GM19452 (cell line): ENCODE data around the gene AFAP1L1.
"Not testable (repeated sequence)": the region's sequence is repeated elsewhere in the genome, so short reads cannot be mapped to it uniquely, and the experiment has no call there.

Experiments
- ATAC-seq: cut with Tn5 transposase; IDR thresholded peaks from one replicate; pipeline ENCODE4 v1.9.1; 2021; ENCODE audit not compliant: unreplicated experiment

The AFAP1L1 gene

DNA sequence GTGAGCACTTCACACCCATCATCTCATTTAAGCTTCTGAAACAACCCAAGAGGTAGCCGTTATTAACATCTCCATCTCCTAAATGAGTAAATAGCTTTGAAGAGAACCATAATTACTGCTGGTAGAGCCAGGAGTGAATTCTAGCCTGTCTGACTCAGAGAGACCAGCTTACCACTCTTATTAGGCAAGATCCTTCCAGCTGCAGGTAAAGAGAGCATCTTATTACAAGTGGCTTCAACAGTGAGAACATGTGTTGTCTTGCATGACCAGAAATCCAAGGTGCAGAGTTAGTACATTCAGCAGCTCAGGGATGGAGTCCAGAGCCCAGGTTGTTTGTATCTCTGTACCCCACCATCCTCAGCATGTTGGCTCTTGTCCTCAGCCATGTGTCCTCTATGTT, 10.9 kb upstream of the AFAP1L1 start:
- no peak for ATAC-seq

DNA sequence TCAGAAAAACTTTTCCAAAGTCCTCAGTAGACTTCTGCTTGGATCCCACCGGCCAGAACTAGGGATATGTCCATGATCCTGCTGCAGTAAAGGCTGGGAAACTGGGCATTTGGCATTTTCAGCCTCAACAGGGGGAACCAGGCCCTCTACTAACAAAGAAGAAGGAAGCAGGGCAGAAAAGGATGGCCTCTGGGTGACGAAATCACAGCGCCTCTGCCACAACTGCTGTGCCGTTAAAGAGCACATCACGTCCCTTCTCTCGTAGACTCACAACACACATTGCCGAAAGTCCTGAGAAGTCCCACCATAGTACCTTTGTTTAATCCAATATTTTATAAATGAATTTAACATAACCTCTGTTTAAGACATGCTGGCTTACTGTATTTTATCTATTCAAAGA, 10.4 kb upstream of the AFAP1L1 start:
- ATAC-seq, result no peak

DNA sequence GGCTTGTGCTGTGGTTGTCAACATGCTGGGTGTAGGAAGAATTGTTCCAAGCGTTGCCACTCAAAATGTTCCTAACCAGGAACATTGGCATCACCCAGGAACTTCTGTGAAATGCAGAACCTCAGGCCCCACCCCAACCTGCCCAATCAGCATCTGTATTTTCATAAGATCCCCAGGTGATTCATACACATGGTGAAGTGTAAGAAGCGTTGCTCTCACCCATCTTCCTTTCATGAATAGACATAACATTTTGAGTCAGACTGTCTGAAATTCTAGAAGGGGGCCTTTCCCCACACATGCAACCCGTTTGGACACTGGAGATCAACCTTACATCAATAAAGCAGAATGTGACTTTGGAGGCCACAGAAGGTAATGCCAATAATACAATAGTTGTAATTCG, 9.3 kb upstream of the AFAP1L1 start:
- ATAC-seq, result no peak

DNA sequence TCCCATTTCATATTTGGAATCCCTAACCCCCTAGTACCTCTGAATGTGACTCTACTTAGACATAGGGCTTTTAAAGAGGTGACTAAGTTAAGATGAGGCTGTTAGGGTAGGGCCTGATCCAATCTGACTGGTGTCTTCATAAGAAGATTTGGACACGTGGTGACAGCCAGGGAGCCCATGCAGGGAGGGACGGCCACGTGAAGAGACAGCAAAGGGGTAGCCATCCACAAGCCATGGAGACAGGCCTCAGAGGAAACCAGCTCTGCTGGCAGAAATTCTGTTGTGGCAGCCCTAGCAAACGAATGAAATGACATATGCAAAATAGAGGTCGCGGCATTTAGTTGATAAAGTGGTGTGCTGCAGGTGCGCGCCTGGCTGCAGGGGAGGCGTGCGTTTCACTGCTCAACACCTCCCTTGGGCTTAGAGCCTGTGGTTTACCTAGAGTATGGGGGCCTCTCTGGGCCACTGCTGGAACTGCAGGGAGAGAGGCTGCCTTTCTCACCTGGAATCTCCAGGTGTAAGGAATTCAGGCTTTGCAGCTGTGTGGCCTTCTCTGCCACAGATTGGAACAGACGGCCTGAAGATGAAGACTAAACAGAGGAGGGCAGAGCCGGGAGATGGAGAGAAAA, 7.1 kb upstream of the AFAP1L1 start:
- ATAC-seq, result peak; percentile 88

DNA sequence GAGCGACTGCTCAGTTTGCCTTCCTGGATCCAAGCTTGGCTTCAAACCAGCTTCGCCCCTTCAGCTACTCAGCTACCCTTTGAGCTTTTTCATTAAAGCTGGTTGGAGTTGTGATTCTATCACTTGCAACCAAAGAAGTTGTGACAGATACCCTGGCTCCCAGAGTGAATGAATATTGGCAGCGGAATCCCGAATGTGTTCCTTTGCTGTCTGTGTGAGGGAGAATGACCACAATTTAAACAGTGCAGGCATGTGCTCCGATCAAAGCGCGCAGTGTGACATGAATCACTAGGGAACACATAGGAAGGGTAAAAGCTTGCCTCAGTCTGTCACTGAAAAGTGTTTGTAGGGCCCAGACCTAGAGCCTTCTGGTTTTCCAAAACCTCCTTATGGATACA, 6.6 kb upstream of the AFAP1L1 start:
- no peak for ATAC-seq

DNA sequence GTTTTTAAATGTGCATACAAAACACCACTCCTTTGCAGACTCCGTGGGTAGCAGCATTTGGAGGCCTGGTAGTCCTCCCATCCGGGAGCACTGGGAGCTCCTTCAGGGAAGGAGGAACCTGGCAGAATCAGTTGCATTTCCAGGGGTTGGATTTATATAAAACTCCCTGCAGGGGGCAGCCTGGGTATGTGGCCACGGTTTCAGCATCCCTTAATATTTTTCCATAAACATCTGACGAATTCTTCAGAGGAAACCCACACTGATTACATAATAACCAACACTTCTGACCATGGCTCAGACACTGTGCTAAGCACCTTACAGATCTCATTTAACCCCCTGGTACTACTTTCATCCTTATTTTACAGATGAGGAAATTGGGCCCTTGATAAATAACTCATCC, 6.1 kb upstream of the AFAP1L1 start:
- ATAC-seq, result no peak

DNA sequence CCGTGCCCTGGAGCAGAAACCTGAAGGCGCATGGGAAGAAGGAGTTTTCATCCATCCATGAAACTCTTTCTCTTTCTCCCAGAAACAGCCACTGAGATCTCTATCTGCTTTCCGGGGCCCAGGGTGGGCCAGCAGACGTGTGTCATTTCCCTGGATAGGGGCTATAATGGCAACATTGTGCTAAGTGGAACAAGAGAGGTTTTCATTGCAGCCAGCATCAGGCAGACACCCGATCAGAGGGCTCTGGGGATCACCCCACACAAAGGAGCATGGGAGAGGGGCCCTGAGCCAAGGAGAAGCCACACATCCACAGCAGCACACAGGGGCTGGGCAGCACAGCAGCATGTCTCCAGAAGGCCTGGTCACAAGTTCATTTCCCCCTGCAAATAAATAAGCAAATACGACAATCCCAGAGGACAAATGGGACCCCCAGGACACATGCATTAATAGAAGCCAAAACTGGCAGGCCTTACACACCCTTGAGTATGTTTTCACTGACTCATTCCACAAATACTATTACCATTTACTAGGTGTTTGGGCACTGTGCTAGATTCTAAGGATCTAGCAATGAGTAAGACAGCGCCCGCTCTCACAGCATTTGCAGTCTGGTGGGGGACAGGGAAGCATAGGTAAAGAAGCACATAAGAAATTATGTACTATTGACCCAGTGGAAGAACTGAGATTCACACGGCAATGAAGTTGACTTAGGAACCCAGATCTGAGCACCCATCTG, 4.3 kb upstream of the AFAP1L1 start:
- ATAC-seq, result no peak

DNA sequence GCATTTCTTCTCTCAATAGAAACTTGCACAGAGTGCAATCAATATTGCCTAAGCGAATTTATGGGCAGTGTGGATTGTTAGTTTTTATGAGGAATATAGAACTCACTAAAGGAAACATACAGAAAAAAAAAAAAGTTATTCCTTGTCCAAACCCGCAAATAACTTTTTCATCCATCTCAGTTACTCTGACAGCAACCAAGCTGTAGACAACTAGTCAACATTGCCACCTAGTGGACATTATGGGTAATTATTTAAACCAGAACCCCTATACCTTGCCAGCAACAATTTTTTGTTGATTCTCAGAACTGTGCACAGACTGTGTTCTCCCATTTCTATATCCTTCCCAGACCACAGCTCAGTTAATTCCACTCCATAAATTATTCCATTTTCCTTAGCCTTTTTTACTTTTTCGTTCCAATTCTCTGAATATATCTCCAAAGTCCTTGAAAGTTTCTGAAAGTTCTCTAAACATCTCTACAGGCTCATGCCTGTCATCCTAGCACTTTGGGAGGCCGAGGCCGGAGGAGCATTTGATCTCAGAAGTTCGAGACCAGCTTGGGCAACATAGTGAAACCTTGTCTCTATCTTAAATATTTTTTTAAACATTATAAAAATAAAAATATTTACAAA, 2.6 kb upstream of the AFAP1L1 start:
- no peak for ATAC-seq

DNA sequence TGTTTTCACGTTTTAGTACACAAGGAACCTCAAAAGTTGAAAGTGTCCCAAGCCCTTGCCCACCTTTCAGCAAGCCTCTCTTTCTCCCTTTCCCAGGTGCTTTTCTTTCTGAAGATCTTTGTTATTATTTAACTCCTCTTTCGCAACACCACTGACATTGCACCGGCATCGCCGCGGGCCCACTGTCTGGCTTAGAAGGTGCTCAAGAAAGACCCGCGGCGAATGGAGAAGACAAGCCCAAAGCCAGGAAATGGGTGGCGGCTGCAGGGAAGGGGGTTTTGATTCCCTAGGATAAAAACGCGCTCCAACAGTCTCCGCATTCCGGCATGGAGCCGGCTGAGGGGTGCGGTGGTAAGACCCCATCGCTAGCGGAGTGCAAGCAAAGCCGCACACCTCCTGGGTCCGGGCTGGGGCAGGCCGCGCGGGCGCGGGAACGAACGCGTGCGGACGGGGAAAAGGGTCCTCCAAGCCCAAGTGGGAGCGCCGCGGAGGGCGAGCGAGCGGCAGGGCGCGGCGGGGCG, 404 bp upstream of the AFAP1L1 start:
- ATAC-seq, result no peak

DNA sequence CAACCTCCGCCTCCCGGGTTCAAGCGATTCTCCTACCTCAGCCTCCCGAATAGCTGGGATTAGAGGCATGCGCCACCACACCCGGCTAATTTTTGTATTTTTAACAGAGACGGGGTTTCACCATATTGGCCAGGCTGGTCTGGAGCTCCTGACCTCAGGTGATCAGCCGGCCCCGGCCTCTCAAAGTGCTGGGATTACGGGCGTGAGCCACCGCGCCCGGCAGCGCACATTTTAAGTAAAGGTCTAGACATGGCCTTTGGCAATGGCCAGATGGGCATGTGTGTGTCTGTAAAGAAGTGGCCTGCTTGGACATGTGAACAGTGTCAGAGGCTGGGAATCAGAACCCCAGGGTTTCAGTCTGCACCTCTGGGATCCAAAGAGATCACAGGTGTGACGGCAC, 1.1 kb downstream of the AFAP1L1 start:
- not testable (repeated sequence) for ATAC-seq

DNA sequence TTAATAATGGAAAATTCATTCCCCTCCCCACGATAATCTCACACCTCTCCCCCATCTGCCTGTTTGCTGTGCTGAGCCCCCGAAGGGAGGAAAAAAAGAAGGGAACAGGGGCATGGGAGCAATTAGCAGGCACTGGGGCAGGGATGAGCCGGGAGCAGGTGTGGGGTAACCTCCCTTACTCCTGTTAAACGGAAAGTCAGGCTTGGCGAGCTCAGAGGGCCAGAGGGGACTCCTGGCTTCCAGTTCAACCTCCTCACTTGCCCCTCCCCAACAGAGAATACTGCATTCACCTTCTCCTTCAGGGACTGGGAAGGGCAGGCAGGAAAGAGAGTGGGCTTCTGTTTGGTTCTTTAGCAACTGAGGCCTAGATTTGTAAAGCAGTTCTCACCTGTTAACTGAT, 1.6 kb downstream of the AFAP1L1 start:
- ATAC-seq, result no peak

DNA sequence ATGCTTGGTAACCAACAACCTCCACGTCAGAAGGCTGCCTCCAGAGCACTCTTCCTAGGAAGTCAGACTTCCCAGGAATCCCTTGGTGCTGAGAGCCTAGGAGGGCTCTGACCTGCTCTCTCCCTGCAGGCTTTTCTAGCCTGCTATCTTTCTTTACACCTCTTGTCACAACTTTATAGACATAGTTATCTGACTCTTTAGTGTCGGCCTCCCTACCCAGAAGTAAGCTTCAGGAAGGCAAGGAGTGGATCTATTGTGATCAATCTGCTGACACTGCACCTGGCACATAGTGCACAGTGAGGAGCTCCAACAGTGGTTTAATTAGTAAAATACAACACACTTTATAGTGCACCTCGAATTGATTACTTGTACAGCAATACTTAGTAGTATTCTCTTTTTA, 2.3 kb downstream of the AFAP1L1 start:
- ATAC-seq, result no peak

DNA sequence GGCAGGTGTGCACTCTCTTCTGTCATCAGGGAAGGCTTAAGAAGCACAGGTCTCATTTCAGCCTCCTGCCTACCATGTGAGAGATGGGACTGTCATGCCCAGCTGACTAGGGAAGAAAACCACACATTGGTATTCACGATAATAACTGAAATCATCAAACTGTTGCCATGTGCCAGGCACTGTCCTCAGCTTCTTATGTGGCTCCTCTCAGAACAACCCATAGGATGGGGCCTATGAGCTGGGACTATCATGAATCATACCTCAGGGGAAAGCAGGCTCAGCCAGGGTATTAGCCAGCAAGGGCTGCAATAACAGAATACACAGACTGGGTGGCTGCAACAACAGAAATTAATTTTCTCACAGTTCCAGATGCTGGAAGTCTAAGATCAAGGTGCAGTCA, 3.3 kb downstream of the AFAP1L1 start:
- no peak for ATAC-seq

DNA sequence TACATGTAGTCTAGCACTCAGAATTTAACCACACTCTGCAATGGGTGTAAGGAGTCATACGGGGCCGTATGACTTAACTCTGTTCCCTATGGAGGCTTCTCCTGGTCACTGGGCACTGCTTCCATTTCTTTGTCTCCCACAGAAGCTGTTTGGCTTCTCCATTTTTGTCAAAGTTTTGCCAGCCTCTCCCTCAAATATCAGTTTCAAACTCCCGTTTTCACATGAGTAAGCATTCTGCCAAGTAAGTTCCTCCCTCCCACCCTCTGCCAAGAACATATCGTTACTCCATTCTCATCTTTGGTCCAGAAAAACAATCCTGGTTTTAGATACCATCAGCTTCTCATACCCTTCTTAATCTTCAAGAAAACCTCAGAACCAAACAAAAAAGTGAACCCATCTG, 6.1 kb downstream of the AFAP1L1 start:
- no peak for ATAC-seq

DNA sequence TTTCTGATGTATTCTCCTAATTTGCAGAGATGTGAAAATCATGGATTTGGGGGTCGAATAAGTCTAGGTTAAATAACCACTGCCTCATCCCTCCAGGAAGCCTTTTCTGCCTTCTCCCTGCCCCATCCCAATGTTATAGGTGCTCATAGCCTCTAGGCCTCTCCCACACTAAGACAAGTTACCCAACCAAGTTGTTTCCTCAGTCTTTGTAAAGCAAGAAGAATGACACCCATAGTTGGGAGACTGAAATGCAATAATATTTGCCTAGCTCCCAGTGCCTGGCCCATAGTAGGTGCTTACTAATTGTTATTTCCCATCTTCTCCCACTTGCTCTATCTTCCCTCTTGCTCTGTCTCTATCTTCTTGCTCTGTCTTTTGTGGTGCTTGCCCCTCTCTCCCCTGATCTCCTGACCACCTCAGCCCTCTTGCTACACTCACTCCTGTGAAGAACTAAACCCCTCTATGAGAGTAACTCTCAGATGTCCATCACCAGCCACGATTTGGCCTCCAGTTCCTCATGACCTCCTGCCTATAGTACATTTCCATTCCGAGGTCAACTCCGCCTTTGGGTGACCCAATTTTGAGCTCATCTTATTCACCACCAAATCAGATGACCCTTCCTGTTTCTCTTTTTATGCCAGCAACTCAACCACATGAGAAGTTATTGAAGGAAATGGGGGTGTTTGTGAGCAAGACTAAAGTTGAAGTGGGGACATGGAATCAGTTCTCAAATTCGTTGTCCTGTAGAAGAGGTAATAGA, 7.0 kb downstream of the AFAP1L1 start:
- ATAC-seq, result no peak

DNA sequence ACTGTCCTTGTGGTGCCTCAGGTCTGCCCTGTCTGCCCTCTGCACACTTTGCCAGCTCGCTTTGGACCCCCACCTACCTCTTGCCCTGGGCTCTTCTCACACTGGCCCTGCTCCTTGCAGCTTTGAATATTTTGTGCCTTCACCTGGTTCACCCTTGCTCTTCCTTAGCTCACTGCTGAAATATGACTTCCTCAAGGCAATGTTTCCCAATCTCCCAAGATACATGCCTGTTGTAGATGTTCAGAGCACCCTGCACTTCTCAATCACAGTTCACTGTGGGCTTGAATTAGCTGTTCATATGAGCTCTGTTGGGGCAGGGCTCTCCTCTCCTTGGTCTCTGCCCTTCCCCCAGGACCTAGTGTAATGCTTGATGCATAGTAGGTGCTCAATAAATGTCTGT, 8.0 kb downstream of the AFAP1L1 start:
- no peak for ATAC-seq

DNA sequence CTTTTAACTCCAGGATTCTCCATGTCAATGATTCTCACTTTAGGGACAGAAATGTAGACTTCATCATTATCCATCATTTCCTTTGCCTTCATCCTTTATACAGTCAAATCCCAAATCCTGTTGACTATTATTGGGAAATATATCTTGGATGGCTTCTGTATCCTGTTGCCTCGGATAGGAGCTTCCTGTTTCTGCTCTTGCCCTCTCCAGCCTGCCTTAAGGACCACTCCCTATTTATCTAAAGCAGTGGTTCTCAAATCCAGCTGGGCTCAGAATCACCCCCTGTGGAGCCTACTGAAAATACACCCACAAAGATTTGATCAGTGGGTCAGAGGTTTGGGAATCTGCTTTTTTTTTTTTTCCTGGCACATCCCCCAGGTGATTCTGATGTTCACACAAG, 8.5 kb downstream of the AFAP1L1 start:
- no peak for ATAC-seq

DNA sequence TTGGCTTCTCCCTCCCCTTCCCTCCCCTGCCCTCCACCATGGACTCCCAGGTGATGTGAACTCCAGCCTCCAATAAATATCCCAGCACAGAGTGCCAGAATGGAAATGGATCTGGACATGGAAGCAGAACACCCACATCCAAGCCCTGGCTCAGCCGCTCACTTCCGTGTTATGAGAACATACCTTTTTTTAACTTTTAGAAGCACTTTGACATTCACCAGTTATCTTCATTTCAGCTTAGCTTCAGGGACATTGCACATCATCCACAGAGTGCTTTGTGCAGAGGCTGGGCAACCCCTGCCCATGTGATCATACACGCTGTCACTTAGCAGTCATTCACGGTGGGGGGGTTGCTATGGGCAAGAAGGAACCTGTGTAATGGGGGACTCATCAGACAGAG, 9.1 kb downstream of the AFAP1L1 start:
- ATAC-seq, result no peak

DNA sequence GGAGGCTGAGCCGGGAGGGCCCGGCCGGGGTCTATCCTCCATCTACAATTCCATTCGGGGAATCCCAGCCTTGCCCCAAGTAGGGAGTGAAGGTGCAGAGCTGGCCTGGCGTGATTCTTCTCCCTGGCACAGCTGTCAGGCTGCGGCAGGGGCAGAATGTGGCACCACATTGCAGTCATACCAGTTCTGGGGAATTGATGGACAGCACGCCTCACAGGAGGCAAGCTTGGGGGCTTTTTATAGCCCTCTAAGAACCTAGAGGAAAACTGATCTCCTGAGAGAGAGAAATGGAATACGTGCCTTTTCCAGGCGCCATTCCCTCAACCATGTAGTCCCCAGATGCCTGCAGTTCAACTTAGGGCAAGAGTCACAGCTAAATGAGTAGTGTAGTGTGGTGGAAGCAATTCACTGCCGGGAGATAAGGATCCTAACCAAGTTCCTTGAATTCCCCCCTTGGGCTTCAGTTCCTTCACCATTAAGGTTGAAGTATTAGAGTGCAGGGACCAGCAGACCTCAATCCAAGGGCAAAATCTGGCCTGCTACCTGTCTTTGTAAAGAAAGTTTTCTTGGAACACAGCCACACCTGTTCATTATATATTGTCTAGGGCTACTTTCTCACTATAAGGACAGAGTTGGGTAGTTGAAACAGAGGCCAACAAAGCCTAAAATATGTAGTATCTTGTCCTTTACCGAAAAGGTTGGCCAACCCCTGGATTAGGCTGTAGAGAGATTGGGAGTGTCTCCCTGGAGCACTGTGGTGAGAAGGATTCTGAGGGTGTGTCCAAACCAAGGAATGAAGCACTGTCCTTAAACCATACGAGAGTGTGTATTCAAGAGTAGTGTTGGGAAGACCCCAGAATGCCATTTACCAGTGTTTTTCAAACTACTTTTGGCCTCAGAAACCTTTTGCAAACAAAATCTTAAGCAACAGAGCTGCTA, 10.6 kb downstream of the AFAP1L1 start:
- ATAC-seq, result no peak

DNA sequence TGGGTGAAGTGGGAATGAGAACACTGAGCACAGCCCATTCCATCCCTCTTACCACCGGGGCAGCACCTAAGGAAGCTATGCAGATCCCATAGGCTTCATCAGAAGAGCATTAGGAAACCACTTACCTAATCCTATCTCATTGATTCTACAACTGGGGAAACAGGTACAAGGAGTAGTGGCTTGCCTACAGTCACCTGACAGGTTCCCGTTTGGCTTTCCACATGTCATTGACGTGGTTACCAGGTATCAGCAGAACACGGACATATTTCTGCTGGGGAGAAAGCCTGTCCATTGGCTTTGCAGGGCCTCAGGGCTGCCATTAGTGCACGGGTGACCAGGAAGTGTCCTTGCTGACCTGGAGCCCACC, 11.3 kb downstream of the AFAP1L1 start:
- no peak for ATAC-seq
